WTC11 (cell line): ENCODE measurements around the gene MKLN1.

Experiments
- CREM ChIP-seq: sonication (generic); formaldehyde crosslinking; IDR thresholded peaks from 2 replicates; pipeline ENCODE4 v1.8.1; 2022; ENCODE audit warnings: mild to moderate bottlenecking, missing genetic modification reagents, moderate library complexity
- CTCF ChIP-seq: fragments of 200-600 bp; IDR thresholded peaks from 2 replicates; pipeline ENCODE4 v1.8.0; 2022; ENCODE audit warnings: antibody characterized with exemption
- ERG ChIP-seq: fragments of 250-450 bp; sonication (Bioruptor Pico); IDR thresholded peaks from 2 replicates; pipeline ENCODE4 v1.8.0; 2021; ENCODE audit warnings: mild to moderate bottlenecking
- ESRRA ChIP-seq: sonication (generic); formaldehyde crosslinking; IDR thresholded peaks from 2 replicates; pipeline ENCODE4 v1.8.1; 2022; ENCODE audit warnings: mild to moderate bottlenecking, missing genetic modification reagents, borderline replicate concordance
- FOXP1 ChIP-seq: sonication (generic); formaldehyde crosslinking; IDR thresholded peaks from 2 replicates; pipeline ENCODE4 v1.8.0; 2022; ENCODE audit warnings: missing genetic modification reagents, mild to moderate bottlenecking, moderate library complexity, borderline replicate concordance
- SOX15 ChIP-seq: fragments of 250-450 bp; sonication (Bioruptor Pico); IDR thresholded peaks from 2 replicates; pipeline ENCODE4 v1.9.0; 2021; ENCODE audit warnings: mild to moderate bottlenecking
- USF2 ChIP-seq: sonication (generic); formaldehyde crosslinking; IDR thresholded peaks from 2 replicates; pipeline ENCODE4 v1.8.1; 2023; ENCODE audit warnings: mild to moderate bottlenecking, missing genetic modification reagents, moderate library complexity
- ZBTB43 ChIP-seq: sonication (generic); formaldehyde crosslinking; IDR thresholded peaks from 2 replicates; pipeline ENCODE4 v1.8.1; 2023; ENCODE audit warnings: mild to moderate bottlenecking, missing genetic modification reagents
- ZNF512 ChIP-seq: sonication (generic); formaldehyde crosslinking; IDR thresholded peaks from 2 replicates; pipeline ENCODE4 v1.8.1; 2022; ENCODE audit warnings: missing genetic modification reagents, borderline replicate concordance

GRCh38 chr7:131483586-131483985, 155.9 kb downstream of the MKLN1 start:
- TF ChIP-seq USF2 (CRISPR knock-in tag) = no peak
- no peak for TF ChIP-seq CTCF
- no peak for TF ChIP-seq FOXP1 (CRISPR knock-in tag)
- TF ChIP-seq ERG (CRISPR knock-in tag) = no peak
- TF ChIP-seq ZNF512 (CRISPR knock-in tag) = no peak
- TF ChIP-seq ESRRA (CRISPR knock-in tag) = no peak
- no peak for TF ChIP-seq SOX15
- no peak for TF ChIP-seq ZBTB43 (CRISPR knock-in tag)
- TF ChIP-seq CREM (CRISPR knock-in tag) = no peak
